Smooth muscle cell (in vitro differentiated cells): ENCODE results near the gene FUCA2. TPM values are rescaled to one million over a fixed set of nuclear protein-coding genes. Genes with fewer than 3 reads are reported as not detected.

Experiments
- DNase-seq: peaks from one replicate; lab custom pipeline; 2025; ENCODE audit not compliant: unreplicated experiment; lab: John Stamatoyannopoulos, UW
- H2AFZ ChIP-seq: fragments of 200-600 bp; sonication (generic); 2 replicates; pipeline ENCODE4 v1.6.0; 2016; ENCODE audit warnings: antibody characterized with exemption, low read depth, mild to moderate bottlenecking
- H3F3A ChIP-seq: fragments of 200-600 bp; sonication (generic); 2 replicates; pipeline ENCODE4 v1.6.0; 2017; ENCODE audit warnings: antibody characterized with exemption, low read depth
- H3K27ac ChIP-seq: fragments of 200-600 bp; sonication (generic); 2 replicates; pipeline ENCODE4 v1.5.1; 2016; ENCODE audit warnings: low read depth, mild to moderate bottlenecking
- H3K27me3 ChIP-seq: fragments of 200-600 bp; sonication (generic); 2 replicates; pipeline ENCODE4 v1.6.1; 2016; ENCODE audit warnings: low read depth, mild to moderate bottlenecking
- H3K36me3 ChIP-seq: fragments of 200-600 bp; sonication (generic); 2 replicates; pipeline ENCODE4 v1.5.1; 2016; ENCODE audit warnings: low read depth
- H3K4me1 ChIP-seq: fragments of 200-600 bp; sonication (generic); 2 replicates; pipeline ENCODE4 v1.5.1; 2016; ENCODE audit warnings: low read depth
- H3K4me2 ChIP-seq: fragments of 200-600 bp; sonication (generic); 2 replicates; pipeline ENCODE4 v1.6.0; 2016; ENCODE audit warnings: mild to moderate bottlenecking
- H3K4me3 ChIP-seq: fragments of 200-600 bp; sonication (generic); 2 replicates; pipeline ENCODE4 v1.5.1; 2016; ENCODE audit warnings: mild to moderate bottlenecking
- H3K79me2 ChIP-seq: fragments of 200-600 bp; sonication (generic); 2 replicates; pipeline ENCODE4 v1.6.0; 2016; ENCODE audit warnings: low read depth, mild to moderate bottlenecking
- H3K9ac ChIP-seq: fragments of 200-600 bp; sonication (generic); 2 replicates; pipeline ENCODE4 v1.6.0; 2016; ENCODE audit warnings: low read depth
- H3K9me3 ChIP-seq: fragments of 200-600 bp; sonication (generic); replicated peaks from 2 replicates; pipeline ENCODE4 v1.5.1; 2016; ENCODE audit warnings: low read depth
- H4K20me1 ChIP-seq: fragments of 200-600 bp; sonication (generic); 2 replicates; pipeline ENCODE4 v1.6.0; 2016; ENCODE audit warnings: low read depth
- CTCF ChIP-seq: fragments of 200-600 bp; sonication (generic); IDR thresholded peaks from 2 replicates; pipeline ENCODE4 v1.5.1; 2017; ENCODE audit warnings: borderline replicate concordance, mild to moderate bottlenecking, antibody characterized with exemption; ENCODE audit not compliant: insufficient read depth, poor library complexity, severe bottlenecking
- WGBS: methylation state at CpG from one replicate; pipeline ENCODE4 v1.1.7; 2016; ENCODE audit warnings: low lambda C conversion rate; 5-methylcytosine and 5-hydroxymethylcytosine counted together
- polyA plus RNA-seq: library from polyadenylated mRNA; unstranded; fragments of >200 nt; fragmentation: Nextera tagmentation; extraction: Ambion mirVana; gene quantifications from 2 replicates; pipeline ENCODE4 v1.2.1, GENCODE V29; 2016
- total RNA-seq: library from RNA; depleted of rRNA; stranded (reverse); fragments of >200 nt; gene quantifications from 2 replicates; pipeline ENCODE4 v1.2.3, GENCODE V29; 2014

Gene FUCA2
- total and polyA plus RNA-seq, 2 experiments from 2014 or later, result 42.7 to 82.5 TPM

DNA sequence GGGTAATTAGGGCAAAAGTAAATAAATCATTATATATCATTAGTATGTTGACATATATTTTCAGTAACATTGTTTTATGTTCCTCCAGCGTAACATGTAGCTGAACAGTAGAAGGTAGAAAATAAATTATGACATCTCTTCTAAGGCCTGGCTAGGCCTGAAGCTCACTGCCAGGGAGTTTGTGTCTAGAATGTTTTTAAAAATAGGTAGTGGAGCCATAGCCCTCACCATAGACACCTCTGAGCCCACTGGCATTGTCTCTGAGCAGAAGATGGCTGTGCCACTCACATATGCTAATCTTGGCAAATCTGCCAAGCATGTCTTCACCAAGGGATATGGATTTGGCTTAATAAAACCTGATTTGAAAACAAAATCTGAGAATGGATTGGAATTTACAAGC lies 21.3 kb downstream of the FUCA2 start:
- H3K27me3 ChIP-seq, result no peaks in the 10 kb centered on the region
- H3K9me3 ChIP-seq, result no peaks in the 10 kb centered on the region
- H3K36me3 ChIP-seq, result no peaks in the 10 kb centered on the region
- no peak overlapping the region for H2AFZ ChIP-seq
- DNase-seq, result no peak
- no peak for TF ChIP-seq CTCF
- H3F3A ChIP-seq, result no peaks in the 10 kb centered on the region
- no peak overlapping the region for H3K4me2 ChIP-seq
- 100% methylated on average over 1 of the region's 1 CpG for WGBS
- no peak overlapping the region for H3K9ac ChIP-seq
- no peaks in the 10 kb centered on the region for H4K20me1 ChIP-seq
- no peak overlapping the region for H3K27ac ChIP-seq
- no peaks in the 10 kb centered on the region for H3K4me1 ChIP-seq
- no peak overlapping the region for H3K4me3 ChIP-seq
- no peaks in the 10 kb centered on the region for H3K79me2 ChIP-seq

- H3K27ac ChIP-seq, result no peak overlapping the region
- no peaks in the 10 kb centered on the region for H4K20me1 ChIP-seq
- no peak overlapping the region for H3K4me2 ChIP-seq
- DNase-seq, result no peak
- H3K9ac ChIP-seq, result no peak overlapping the region
- no peaks in the 10 kb centered on the region for H3K27me3 ChIP-seq
- 92% methylated on average over 3 of the region's 3 CpGs for WGBS
- no peak overlapping the region for H2AFZ ChIP-seq
- no peaks in the 10 kb centered on the region for H3K9me3 ChIP-seq
- H3K79me2 ChIP-seq, result no peaks in the 10 kb centered on the region
- no peaks in the 10 kb centered on the region for H3K36me3 ChIP-seq
- no peak overlapping the region for H3K4me3 ChIP-seq
- H3K4me1 ChIP-seq, result no peaks in the 10 kb centered on the region
- no peaks in the 10 kb centered on the region for H3F3A ChIP-seq
- TF ChIP-seq CTCF, result no peak
These were observed 24.8 kb downstream of the FUCA2 start for GRCh38 chr6:143486752-143487151.

DNA sequence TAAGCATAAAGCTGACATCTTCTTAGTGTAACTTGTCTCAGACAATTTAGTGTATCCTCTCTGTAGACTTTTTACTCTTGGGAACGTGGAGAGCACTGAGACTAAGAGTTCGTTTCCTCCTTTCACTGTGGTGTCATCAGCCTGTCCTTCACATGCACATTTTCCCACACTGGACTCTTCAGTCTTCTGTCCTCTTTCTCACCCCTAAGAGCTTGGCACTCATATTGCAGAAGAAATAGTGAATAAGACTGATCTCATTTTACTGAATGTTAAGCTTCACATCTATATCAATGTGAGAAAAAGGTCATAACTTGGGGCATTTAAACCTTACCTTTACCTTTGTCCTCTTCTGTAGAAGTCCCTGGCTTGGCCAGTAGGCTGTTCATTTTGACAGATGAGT lies 25.6 kb downstream of the FUCA2 start:
- no peak overlapping the region for H3K4me2 ChIP-seq
- no peak for TF ChIP-seq CTCF
- no peak overlapping the region for H3K4me3 ChIP-seq
- 93% methylated on average over 2 of the region's 2 CpGs for WGBS
- no peaks in the 10 kb centered on the region for H3K36me3 ChIP-seq
- no peak for DNase-seq
- no peak overlapping the region for H2AFZ ChIP-seq
- H4K20me1 ChIP-seq, result no peaks in the 10 kb centered on the region
- no peak overlapping the region for H3K27ac ChIP-seq
- H3K27me3 ChIP-seq, result no peaks in the 10 kb centered on the region
- H3F3A ChIP-seq, result no peaks in the 10 kb centered on the region
- no peaks in the 10 kb centered on the region for H3K79me2 ChIP-seq
- H3K9ac ChIP-seq, result no peak overlapping the region
- no peaks in the 10 kb centered on the region for H3K9me3 ChIP-seq
- H3K4me1 ChIP-seq, result no peaks in the 10 kb centered on the region

- no peaks in the 10 kb centered on the region for H3K36me3 ChIP-seq
- WGBS, result 93% methylated on average over 2 of the region's 2 CpGs
- no peak overlapping the region for H3K27ac ChIP-seq
- no peaks in the 10 kb centered on the region for H3K9me3 ChIP-seq
- no peaks in the 10 kb centered on the region for H3K4me1 ChIP-seq
- no peak overlapping the region for H3K4me2 ChIP-seq
- no peak overlapping the region for H3K9ac ChIP-seq
- H3K4me3 ChIP-seq, result no peak overlapping the region
- H3K27me3 ChIP-seq, result no peaks in the 10 kb centered on the region
- H3F3A ChIP-seq, result no peaks in the 10 kb centered on the region
- no peaks in the 10 kb centered on the region for H4K20me1 ChIP-seq
- H3K79me2 ChIP-seq, result no peaks in the 10 kb centered on the region
- DNase-seq, result no peak
- no peak for TF ChIP-seq CTCF
- no peak overlapping the region for H2AFZ ChIP-seq
These were observed 28.9 kb downstream of the FUCA2 start for GRCh38 chr6:143482593-143482992.
